ENCODE data around the gene MGAT5. TPM values are rescaled to one million over a fixed set of nuclear protein-coding genes. Genes with fewer than 3 reads are reported as not detected.
A peak's percentile ranks its signal among the peaks of the same experiment; 100 is the strongest.

The MGAT5 gene
- total RNA-seq, 2 experiments from 2014 or later: 60.8 to 68.0 TPM

- H3K9me3 ChIP-seq (ENCODE audit: low read length): no peaks in the 10 kb centered on the region
- peak overlapping the region; percentile 65 for H3K27ac ChIP-seq (ENCODE audit: low read depth, low read length, poor library complexity, severe bottlenecking)
- no peak overlapping the region for H3K4me3 ChIP-seq (ENCODE audit: low read depth, low read length, poor library complexity, severe bottlenecking)
- intact Hi-C loops (cut with micrococcal nuclease; ENCODE audit: unreplicated experiment): loop anchor here (2.0 kb wide), 1 partner anchor 49 kb away; no protein-coding TSS in a partner anchor
- POLR2A ChIA-PET: interaction anchor here (1.1 to 2.3 kb wide), 2 partner anchors 12 to 116 kb away, joined by 4 to 8 read pairs; no protein-coding TSS in a partner anchor
- H3K36me3 ChIP-seq (ENCODE audit: insufficient read depth, low read length): peaks cover 19% of the 10 kb centered on the region
- no TSS peak for BruUV-seq (replicated peaks)
- H3K4me1 ChIP-seq (ENCODE audit: insufficient read depth, low read length, poor library complexity, severe bottlenecking): peaks cover 63% of the 10 kb centered on the region
- H3K4me2 ChIP-seq (ENCODE audit: low read length): peak overlapping the region; percentile 69
- H4K20me1 ChIP-seq (ENCODE audit: insufficient read depth, low read length): peaks cover 15% of the 10 kb centered on the region; the same call in 1 of the 2 replicates
- TF ChIP-seq EZH2phosphoT487 (IDR thresholded peaks at IDR 0.05; ENCODE audit: borderline replicate concordance, low read depth, low read length) (no peak), CTCF (conservative IDR thresholded peaks at IDR 0.05; ENCODE audit: low read length) (no peak)
- DNase-seq (ENCODE audit: low spot score): no peak
- H3K9me2 ChIP-seq (ENCODE audit: insufficient read depth, low read length): no peaks in the 10 kb centered on the region
- H2AFZ ChIP-seq (ENCODE audit: low read length): no peak overlapping the region
- H3K79me2 ChIP-seq (ENCODE audit: insufficient read depth, low read depth, low read length): peaks cover 47% of the 10 kb centered on the region; the same call in 1 of the 2 replicates
- CTCF ChIA-PET (ENCODE audit: unreplicated experiment): interaction anchor here (0.6 kb wide), 1 partner anchor 80 kb away, joined by 3 read pairs; no protein-coding TSS in a partner anchor
These were observed 41.6 kb downstream of the MGAT5 start for GRCh38 chr2:134295441-134295840.

- peaks cover 7% of the 10 kb centered on the region; the same call in 1 of the 2 replicates for H4K20me1 ChIP-seq (ENCODE audit: insufficient read depth, low read length)
- no peaks in the 10 kb centered on the region for H3K9me2 ChIP-seq (ENCODE audit: insufficient read depth, low read length)
- H3K9me3 ChIP-seq (ENCODE audit: low read length): no peaks in the 10 kb centered on the region
- DNase-seq (ENCODE audit: low spot score): no peak
- H3K4me2 ChIP-seq (ENCODE audit: low read length): peak overlapping the region; percentile 69
- TF ChIP-seq CTCF (conservative IDR thresholded peaks at IDR 0.05; ENCODE audit: low read length) (no peak), EZH2phosphoT487 (IDR thresholded peaks at IDR 0.05; ENCODE audit: borderline replicate concordance, low read depth, low read length) (no peak)
- H2AFZ ChIP-seq (ENCODE audit: low read length): no peak overlapping the region
- no peak overlapping the region for H3K4me3 ChIP-seq (ENCODE audit: low read depth, low read length, poor library complexity, severe bottlenecking)
- no peak overlapping the region for H3K27ac ChIP-seq (ENCODE audit: low read depth, low read length, poor library complexity, severe bottlenecking)
- no TSS peak for BruUV-seq (replicated peaks)
- intact Hi-C loops (cut with micrococcal nuclease; ENCODE audit: unreplicated experiment): no loop called here
- peaks cover 55% of the 10 kb centered on the region for H3K4me1 ChIP-seq (ENCODE audit: insufficient read depth, low read length, poor library complexity, severe bottlenecking)
- POLR2A ChIA-PET: interaction anchor here (0.7 to 2.3 kb wide), 4 partner anchors 12 to 115 kb away, joined by 3 to 8 read pairs (median 6); no protein-coding TSS in a partner anchor
- CTCF ChIA-PET (ENCODE audit: unreplicated experiment): interaction anchor here (1.3 kb wide), 1 partner anchor 8 kb away, joined by 3 read pairs; no protein-coding TSS in a partner anchor
- H3K79me2 ChIP-seq (ENCODE audit: insufficient read depth, low read depth, low read length): peaks cover 41% of the 10 kb centered on the region; the same call in 1 of the 2 replicates
- peaks cover 19% of the 10 kb centered on the region for H3K36me3 ChIP-seq (ENCODE audit: insufficient read depth, low read length)
These were observed 42.4 kb downstream of the MGAT5 start for GRCh38 chr2:134296301-134296700.

GRCh38 chr2:134299334-134299733, 45.5 kb downstream of the MGAT5 start:
- POLR2A ChIA-PET: interaction anchor here (0.8 kb wide), 1 partner anchor 42 kb away, joined by 3 read pairs; no protein-coding TSS in a partner anchor
- intact Hi-C loops (cut with micrococcal nuclease; ENCODE audit: unreplicated experiment): no loop called here

More at GRCh38 chr2:134299334-134299733, 45.5 kb downstream of the MGAT5 start:
- Histone ChIP-seq H3K79me2 (ENCODE audit: insufficient read depth, low read depth, low read length) (peaks cover 14% of the 10 kb centered on the region; the same call in 1 of the 2 replicates), H3K4me3 (ENCODE audit: low read depth, low read length, poor library complexity, severe bottlenecking) (no peak overlapping the region), H2AFZ (ENCODE audit: low read length) (no peak overlapping the region), H3K4me2 (ENCODE audit: low read length) (no peak overlapping the region), H3K4me1 (ENCODE audit: insufficient read depth, low read length, poor library complexity, severe bottlenecking) (peaks cover 24% of the 10 kb centered on the region), H3K27ac (ENCODE audit: low read depth, low read length, poor library complexity, severe bottlenecking) (no peak overlapping the region), H3K9me3 (ENCODE audit: low read length) (no peaks in the 10 kb centered on the region), H4K20me1 (ENCODE audit: insufficient read depth, low read length) (no peaks in the 10 kb centered on the region), H3K9me2 (ENCODE audit: insufficient read depth, low read length) (no peaks in the 10 kb centered on the region), H3K36me3 (ENCODE audit: insufficient read depth, low read length) (peaks cover 24% of the 10 kb centered on the region)
- BruUV-seq (replicated peaks): no TSS peak
- TF ChIP-seq CTCF (conservative IDR thresholded peaks at IDR 0.05; ENCODE audit: low read length) (no peak), EZH2phosphoT487 (IDR thresholded peaks at IDR 0.05; ENCODE audit: borderline replicate concordance, low read depth, low read length) (no peak)
- CTCF ChIA-PET (ENCODE audit: unreplicated experiment): no interaction called here
- no peak for DNase-seq (ENCODE audit: low spot score)
